ENCODE measurements around the gene TTC4.

TTC4 gene

GRCh38 chr1:54715493-54716298 lies at the start of gene TTC4:
Gene TTC4, plus strand, starts transcription at chr1:54715861. Its CDS starts 48 bp downstream, at chr1:54715909.
- DNase-seq (ENCODE audit: low read depth): peak; percentile 64

- DNase-seq (ENCODE audit: low read depth): no peak
Measured at GRCh38 chr1:54666333-54666732, 49.3 kb upstream of the TTC4 start.

- no peak for DNase-seq (ENCODE audit: low read depth)
Measured at GRCh38 chr1:54667797-54668196, 47.9 kb upstream of the TTC4 start.

- no peak for DNase-seq (ENCODE audit: low read depth)
Measured at GRCh38 chr1:54668567-54668966, 47.1 kb upstream of the TTC4 start.

- peak; percentile 11 for DNase-seq (ENCODE audit: low read depth)
Measured at GRCh38 chr1:54671985-54672608, 43.6 kb upstream of the TTC4 start.

GRCh38 chr1:54678776-54679643 lies 36.7 kb upstream of the TTC4 start:
- no peak for DNase-seq (ENCODE audit: low read depth)

- DNase-seq (ENCODE audit: low read depth): no peak
Measured at GRCh38 chr1:54679706-54680105, 36.0 kb upstream of the TTC4 start.

GRCh38 chr1:54680387-54680786 lies 35.3 kb upstream of the TTC4 start:
- no peak for DNase-seq (ENCODE audit: low read depth)

GRCh38 chr1:54681358-54681757 lies 34.3 kb upstream of the TTC4 start:
- peak; percentile 6 for DNase-seq (ENCODE audit: low read depth)

GRCh38 chr1:54683453-54683852 lies 32.2 kb upstream of the TTC4 start:
- DNase-seq (ENCODE audit: low read depth): no peak

- no peak for DNase-seq (ENCODE audit: low read depth)
Measured at GRCh38 chr1:54685335-54685905, 30.2 kb upstream of the TTC4 start.

- no peak for DNase-seq (ENCODE audit: low read depth)
Measured at GRCh38 chr1:54686155-54686554, 29.5 kb upstream of the TTC4 start.

GRCh38 chr1:54694771-54695170 lies 20.9 kb upstream of the TTC4 start:
- DNase-seq (ENCODE audit: low read depth): no peak

- DNase-seq (ENCODE audit: low read depth): no peak
Measured at GRCh38 chr1:54695221-54695620, 20.4 kb upstream of the TTC4 start.

- DNase-seq (ENCODE audit: low read depth): no peak
Measured at GRCh38 chr1:54695764-54696163, 19.9 kb upstream of the TTC4 start.

GRCh38 chr1:54696262-54696661 lies 19.4 kb upstream of the TTC4 start:
- no peak for DNase-seq (ENCODE audit: low read depth)

GRCh38 chr1:54697896-54698295 lies 17.8 kb upstream of the TTC4 start:
- no peak for DNase-seq (ENCODE audit: low read depth)

GRCh38 chr1:54698346-54698745 lies 17.3 kb upstream of the TTC4 start:
- no peak for DNase-seq (ENCODE audit: low read depth)

- DNase-seq (ENCODE audit: low read depth): no peak
Measured at GRCh38 chr1:54699936-54700525, 15.6 kb upstream of the TTC4 start.

- DNase-seq (ENCODE audit: low read depth): no peak
Measured at GRCh38 chr1:54701066-54701465, 14.6 kb upstream of the TTC4 start.

- DNase-seq (ENCODE audit: low read depth): no peak
Measured at GRCh38 chr1:54701996-54702395, 13.7 kb upstream of the TTC4 start.

GRCh38 chr1:54703471-54703870 lies 12.2 kb upstream of the TTC4 start:
- DNase-seq (ENCODE audit: low read depth): no peak

Data from stromal cell of bone marrow (primary cell).